WI38 (cell line): ENCODE data around the gene ARHGAP9.
"Not testable (repeated sequence)": the region's sequence is repeated elsewhere in the genome, so short reads cannot be mapped to it uniquely, and the experiment has no call there.

ENCODE experiments used
- H3K4me3 ChIP-seq: 2 replicates; pipeline ENCODE4 v1.5.1; 2011; ENCODE audit warnings: low read depth, mild to moderate bottlenecking, control low read depth, low read length
- TF ChIP-seq, protein P1 (sequence below): IDR thresholded peaks from 2 replicates; pipeline ENCODE4 v1.5.1; 2012; ENCODE audit warnings: low read depth, mild to moderate bottlenecking, control low read depth, low read length

The ARHGAP9 gene

DNA sequence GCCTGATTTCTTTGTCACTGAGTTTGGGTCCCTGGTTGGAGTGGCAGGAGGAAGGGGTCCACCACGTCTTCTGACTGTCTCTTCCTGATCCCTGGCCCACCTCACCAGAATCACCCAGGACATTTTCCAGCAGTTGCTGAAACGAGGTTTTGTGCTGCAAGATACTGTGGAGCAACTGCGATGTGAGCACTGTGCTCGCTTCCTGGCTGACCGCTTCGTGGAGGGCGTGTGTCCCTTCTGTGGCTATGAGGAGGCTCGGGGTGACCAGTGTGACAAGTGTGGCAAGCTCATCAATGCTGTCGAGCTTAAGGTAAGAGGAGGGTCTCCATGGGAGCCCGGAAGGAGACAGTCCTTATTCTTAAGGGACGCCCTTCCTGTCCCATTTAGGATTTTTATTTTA is 20.5 kb upstream of the ARHGAP9 start:
- TF ChIP-seq, protein P1, sequence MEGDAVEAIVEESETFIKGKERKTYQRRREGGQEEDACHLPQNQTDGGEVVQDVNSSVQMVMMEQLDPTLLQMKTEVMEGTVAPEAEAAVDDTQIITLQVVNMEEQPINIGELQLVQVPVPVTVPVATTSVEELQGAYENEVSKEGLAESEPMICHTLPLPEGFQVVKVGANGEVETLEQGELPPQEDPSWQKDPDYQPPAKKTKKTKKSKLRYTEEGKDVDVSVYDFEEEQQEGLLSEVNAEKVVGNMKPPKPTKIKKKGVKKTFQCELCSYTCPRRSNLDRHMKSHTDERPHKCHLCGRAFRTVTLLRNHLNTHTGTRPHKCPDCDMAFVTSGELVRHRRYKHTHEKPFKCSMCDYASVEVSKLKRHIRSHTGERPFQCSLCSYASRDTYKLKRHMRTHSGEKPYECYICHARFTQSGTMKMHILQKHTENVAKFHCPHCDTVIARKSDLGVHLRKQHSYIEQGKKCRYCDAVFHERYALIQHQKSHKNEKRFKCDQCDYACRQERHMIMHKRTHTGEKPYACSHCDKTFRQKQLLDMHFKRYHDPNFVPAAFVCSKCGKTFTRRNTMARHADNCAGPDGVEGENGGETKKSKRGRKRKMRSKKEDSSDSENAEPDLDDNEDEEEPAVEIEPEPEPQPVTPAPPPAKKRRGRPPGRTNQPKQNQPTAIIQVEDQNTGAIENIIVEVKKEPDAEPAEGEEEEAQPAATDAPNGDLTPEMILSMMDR: no peak
- no peak overlapping the region for H3K4me3 ChIP-seq

DNA sequence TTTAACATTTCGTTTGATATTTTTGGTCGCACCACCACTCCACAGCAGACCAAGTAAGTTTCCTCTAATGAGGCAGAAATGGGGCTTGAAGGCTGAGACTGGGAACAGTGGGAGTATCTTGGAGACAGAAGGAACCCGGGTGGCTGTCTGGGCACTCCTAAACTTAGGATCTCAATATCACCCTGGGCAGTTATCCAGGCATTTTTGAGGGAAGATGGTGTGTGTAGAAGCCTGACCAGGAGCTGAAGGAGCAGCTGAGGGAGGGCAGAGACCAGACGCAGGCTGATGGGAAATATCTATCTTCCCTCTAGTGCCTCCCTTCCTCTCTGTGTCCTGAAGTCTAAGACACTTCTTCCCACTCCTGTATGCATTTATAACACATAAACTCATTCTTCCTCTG is 18.9 kb upstream of the ARHGAP9 start:
- H3K4me3 ChIP-seq: no peak overlapping the region
- TF ChIP-seq, protein P1: no peak

DNA sequence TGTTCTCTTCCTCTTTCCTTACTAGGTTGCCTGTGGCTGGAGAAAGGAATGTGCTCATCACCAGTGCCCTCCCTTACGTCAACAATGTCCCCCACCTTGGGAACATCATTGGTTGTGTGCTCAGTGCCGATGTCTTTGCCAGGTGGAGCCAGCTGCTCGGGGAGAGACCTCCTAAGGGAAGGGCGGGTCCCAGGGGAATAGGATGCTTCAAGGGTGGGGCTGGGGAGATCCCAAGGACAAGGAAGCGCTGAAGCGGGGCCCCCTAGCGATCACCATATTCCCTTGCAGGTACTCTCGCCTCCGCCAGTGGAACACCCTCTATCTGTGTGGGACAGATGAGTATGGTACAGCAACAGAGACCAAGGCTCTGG is 18.5 kb upstream of the ARHGAP9 start:
- TF ChIP-seq, protein P1: no peak

DNA sequence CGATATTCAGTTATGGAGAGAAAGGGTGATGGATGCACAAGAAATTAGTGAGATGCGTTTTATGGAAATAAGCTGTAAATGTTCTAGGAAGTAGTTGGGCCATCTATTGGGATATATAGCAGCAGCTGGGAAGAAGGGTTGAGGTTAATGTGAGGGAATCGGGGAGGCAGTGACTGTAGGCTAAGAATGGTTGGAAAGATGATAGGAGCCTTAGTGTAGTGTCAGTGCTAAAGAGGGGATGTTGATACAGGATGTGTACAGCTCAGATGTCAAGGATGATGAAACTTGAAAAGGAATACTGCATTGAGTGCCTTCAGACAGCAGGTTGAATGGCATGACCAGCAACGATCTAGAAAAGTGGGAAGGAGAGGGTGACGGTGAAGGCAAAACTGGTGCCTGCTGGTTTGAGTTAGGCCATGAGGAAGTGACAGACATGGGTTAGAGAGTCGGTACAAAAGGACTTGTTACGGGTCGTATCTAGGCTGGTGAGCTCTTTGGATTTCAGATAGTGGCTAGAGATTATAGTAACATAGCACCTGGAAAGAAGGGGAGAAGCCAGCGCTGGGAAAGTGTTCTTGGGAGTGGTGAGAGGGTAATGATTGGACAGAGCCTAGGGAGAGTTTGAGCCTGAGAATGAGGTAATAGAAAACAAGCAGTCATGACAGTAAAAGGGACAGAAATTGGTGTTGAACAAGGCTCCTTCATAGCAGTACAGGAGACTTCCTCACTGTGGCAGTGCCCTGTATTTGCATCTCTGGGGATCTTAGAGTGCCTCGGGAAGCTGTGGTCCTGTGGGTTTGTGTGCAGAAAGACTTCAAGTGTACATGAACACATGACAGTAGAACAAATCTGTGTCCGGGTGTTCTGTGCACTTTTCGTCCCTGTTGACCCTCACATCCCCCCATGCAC is 17.8 kb upstream of the ARHGAP9 start:
- TF ChIP-seq, protein P1: no peak
- no peak overlapping the region for H3K4me3 ChIP-seq

More for the DNA sequence above, 18.5 kb upstream of the ARHGAP9 start:
- no peak overlapping the region for H3K4me3 ChIP-seq

DNA sequence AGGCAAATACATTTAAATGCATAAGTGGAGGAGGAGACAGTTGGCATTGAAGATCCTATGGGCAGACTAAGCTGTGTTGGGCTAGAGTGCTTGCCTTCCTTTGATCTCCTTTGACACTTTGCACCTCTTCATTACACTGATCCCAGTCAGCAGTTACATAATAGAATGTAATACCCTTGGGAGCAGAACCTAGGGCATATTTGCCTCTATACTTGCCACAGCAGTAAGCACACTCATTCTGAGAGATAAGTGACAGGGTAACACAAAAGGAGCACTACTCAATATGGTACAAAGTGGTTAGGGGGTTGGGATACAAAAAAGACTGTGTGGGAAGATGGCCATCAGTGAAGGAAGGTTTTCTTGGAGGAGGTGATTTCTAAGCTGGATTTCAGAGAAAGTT is 17.2 kb upstream of the ARHGAP9 start:
- TF ChIP-seq, protein P1: no peak
- H3K4me3 ChIP-seq: no peak overlapping the region

DNA sequence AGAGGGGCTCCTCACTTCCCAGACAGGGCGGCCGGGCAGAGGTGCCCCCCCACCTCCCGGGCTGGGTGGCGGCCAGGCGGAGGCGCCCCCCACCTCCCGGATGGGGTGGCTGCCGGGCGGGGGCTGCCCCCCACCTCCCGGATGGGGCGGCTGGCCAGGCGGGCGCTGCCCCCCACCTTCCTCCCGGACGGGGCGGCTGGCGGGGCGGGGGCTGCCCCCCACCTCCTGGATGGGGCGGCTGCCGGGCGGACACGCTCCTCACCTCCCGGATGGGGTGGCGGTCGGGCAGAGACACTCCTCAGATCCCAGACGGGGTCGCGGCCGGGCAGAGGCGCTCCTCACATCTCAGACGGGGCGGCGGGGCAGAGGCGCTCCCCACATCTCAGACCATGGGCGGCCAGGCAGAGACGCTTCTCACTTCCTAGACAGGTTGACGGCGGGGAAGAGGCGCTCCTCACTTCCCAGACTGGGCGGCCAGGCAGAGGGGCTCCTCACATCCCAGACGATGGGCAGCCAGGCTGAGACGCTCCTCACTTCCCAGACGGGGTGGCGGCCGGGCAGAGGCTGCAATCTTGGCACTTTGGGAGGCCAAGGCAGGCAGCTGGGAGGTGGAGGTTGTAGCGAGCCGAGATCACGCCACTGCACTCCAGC is 15.5 kb upstream of the ARHGAP9 start:
- not testable (repeated sequence) for H3K4me3 ChIP-seq

DNA sequence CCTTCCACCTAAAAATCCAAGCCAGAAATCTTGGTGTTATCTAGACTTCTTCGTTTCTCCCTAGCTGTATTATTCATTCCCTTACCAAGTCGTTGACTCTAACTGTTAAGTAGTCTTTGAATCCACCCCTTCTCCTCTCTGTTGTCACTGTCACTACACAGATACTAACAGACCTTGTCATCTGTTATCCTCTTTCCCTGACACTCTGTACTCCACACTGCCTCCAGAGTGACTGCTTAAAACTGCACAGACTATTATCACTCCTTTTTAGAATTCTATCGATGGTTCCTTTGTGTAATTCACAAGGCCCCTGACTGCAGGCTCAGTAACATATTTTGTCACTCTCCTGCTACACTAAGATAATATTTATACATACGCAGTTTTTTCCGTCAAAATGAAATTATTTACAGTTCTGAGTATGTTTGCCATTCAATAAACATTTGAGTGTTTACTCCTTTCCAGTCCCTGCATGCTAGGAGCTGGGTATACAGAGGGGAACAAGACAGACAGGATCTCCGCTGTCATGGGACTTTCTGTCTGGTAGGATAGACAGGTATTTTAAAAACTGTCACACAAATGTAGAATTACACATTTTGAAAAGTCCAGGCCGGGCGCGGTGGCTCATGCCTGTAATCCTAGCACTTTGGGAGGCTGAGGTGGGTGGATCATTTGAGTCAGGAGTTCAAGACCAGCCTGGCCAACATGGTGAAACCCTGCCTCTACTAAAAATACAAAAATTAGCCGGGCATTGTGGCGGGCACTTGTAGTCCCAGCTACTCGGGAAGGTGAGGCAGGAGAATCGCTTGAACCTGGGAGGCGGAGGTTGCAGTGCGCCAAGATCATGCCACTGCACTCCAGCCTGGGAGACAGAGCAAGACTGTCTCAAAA is 12.0 kb upstream of the ARHGAP9 start:
- TF ChIP-seq, protein P1: no peak
- no peak overlapping the region for H3K4me3 ChIP-seq
